ENCODE data around the gene PDGFD.

The PDGFD gene

GRCh38 chr11:103910721-103911120 is 253.2 kb downstream of the PDGFD start:
- DNase-seq (ENCODE audit: low read depth), result no peak

- DNase-seq (ENCODE audit: low read depth), result no peak
These were observed 256.1 kb downstream of the PDGFD start for GRCh38 chr11:103907548-103908455.

- no peak for DNase-seq (ENCODE audit: low read depth)
These were observed 256.8 kb downstream of the PDGFD start for GRCh38 chr11:103907136-103907535.

DNA sequence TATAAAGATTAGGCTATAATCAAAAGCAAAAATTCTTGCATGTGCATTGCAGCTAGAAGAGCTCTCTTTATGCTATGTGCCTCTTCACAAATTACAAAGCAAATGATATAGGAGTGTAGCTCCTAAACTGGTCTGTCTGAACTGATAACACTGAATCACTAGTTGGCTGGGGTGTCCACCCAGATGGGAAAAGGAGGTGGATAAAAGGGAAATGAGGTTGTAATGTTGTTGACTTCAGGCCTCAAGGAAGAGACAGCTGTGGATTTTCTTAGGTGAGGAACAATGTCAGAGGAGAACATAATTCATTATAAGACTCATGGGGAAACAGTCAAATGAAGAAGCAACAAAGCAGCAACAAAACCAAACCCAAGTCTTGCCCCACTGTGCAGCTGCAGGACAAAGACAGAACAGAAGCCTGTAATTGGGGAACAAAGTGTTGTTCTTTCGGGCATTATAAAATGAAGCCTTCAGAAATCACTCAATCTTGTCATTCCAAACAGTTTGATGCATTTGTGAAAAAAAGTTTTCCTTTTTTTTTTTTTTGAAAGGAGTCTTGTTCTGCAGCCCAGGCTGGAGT is 257.6 kb downstream of the PDGFD start:
- no peak for DNase-seq (ENCODE audit: low read depth)

DNA sequence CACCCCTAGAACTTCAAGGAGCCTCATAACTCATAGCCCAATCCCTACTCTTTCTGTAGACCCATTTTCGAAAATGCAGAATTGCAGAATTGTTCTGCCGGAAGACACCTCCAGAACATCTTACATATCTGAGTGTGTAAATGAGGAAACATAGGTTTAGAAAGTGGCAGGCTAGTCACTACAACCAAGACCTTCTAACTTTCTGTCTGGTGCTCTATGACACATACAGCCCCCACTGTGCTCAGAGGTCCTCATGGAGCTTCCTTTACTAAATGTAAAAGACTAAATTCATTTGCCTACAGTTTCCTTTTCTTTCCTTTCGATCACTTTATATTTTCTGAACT is 259.7 kb downstream of the PDGFD start:
- DNase-seq (ENCODE audit: low read depth), result no peak

DNA sequence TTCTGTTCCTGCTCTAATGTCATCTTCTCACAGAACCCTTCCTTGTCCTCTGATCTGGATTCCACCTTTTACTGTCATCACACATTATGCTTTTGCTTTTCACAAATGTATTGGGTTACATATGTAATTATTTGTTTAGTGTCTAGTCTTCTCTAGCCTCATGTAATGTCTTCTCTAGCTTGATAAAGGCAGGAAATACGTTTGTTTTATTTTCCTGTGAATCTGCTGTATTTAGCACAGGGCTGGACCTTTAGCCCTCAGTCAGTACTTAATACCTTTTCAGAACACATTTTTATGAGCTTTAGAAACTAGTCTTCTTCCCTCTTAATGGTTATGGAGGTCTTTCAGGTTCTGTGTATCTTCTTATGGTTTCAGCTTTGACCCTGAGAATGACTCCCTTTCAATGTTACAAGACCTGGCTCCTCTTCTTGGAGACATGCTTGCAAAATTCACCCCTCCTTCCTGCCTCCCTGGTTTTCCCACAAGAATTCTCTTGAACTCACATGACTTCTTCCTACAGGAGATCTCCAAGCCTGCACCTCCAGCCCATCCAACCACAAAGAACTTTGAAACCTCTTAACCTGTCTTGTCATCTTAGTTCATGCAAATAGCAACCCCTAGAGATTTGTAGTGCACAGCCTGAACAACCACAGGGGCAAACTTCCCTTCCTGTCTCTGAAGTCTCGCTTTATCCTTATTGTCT is 260.2 kb downstream of the PDGFD start:
- no peak for DNase-seq (ENCODE audit: low read depth)

- no peak for DNase-seq (ENCODE audit: low read depth)
These were observed 261.0 kb downstream of the PDGFD start for GRCh38 chr11:103902994-103903393.

- no peak for DNase-seq (ENCODE audit: low read depth)
These were observed 262.3 kb downstream of the PDGFD start for GRCh38 chr11:103901656-103902055.

- DNase-seq (ENCODE audit: low read depth), result no peak
These were observed 265.2 kb downstream of the PDGFD start for GRCh38 chr11:103898577-103899336.

- DNase-seq (ENCODE audit: low read depth), result no peak
These were observed 265.9 kb downstream of the PDGFD start for GRCh38 chr11:103898065-103898464.

- no peak for DNase-seq (ENCODE audit: low read depth)
These were observed 266.6 kb downstream of the PDGFD start for GRCh38 chr11:103897160-103897936.

DNA sequence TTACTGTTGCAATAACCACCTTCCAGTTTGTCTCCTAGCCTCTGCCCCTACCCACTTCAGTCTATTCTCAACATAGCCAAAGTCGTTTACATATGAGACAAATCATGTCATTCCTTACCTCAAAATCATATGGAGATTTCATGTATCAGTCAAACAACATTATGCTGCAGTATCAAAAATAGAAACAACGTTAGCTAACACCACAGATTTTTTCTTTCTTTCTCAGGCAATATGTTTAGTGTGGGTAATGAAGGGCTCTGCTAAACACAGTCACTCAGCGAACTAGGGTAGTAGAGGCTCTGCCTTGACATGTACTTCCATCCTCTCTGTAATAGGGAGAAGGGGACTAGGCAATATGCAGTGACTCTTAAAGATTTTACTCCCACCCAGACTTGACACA is 268.8 kb downstream of the PDGFD start:
- no peak for DNase-seq (ENCODE audit: low read depth)

DNA sequence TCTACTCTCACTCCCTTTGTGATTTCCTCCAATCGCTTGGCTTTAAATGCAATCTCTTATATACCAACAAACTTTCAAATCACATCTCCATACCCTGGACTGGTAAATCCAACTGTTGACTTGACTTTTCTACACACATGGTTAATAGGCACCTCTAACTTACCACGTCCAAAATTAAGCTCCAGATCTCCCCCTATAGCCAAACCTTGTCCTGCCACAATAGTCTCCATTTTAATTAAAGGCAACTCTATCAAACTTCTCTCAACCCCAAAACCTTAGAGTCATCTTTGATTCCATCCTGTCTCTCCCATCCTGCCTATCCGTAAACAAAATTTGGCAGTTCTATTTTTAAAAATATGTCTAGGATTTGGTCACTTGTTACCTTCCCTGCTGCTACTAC is 269.3 kb downstream of the PDGFD start:
- no peak for DNase-seq (ENCODE audit: low read depth)

DNA sequence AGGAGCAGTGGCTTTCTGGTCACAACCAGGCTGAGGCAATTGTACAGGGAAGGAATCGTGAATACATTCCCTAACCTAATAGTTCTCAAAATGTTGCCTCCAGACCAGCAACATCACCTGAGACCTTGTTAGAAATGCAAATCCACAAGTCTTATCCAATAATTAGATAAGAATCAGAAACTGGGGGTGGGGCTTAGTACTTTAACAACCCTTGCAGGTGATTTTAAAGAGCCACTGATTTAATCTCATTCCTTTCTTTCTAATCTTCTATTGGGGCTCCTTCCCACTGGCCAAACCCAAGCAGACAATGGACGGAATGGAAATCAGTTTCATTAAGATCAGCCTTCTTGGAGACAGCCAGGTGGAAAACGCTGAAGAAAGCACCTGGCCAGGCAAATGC is 269.9 kb downstream of the PDGFD start:
- DNase-seq (ENCODE audit: low read depth), result no peak

GRCh38 chr11:103893371-103893770 is 270.6 kb downstream of the PDGFD start:
- DNase-seq (ENCODE audit: low read depth), result no peak

- no peak for DNase-seq (ENCODE audit: low read depth)
These were observed 271.3 kb downstream of the PDGFD start for GRCh38 chr11:103892603-103893002.

GRCh38 chr11:103890654-103891053 is 273.3 kb downstream of the PDGFD start:
- no peak for DNase-seq (ENCODE audit: low read depth)

DNA sequence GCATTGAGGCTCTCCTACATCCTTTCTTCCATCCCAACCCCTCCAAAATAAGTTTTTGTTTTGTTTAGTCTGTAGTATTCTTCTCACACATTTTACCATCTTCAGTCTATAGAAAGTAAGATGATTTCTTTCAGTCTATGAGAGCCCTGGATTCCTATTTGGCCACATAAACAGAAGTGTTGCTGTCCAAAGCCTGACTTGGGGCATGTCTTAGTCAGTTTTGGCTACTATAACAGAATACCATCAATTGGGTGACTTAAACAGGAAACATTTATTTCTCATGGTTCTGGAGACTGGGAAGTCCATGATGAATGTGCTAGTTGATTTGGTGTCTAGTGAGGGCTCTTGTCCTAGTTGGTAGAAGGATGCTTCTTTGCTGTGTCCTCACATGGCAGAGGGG is 274.3 kb downstream of the PDGFD start:
- no peak for DNase-seq (ENCODE audit: low read depth)

DNA sequence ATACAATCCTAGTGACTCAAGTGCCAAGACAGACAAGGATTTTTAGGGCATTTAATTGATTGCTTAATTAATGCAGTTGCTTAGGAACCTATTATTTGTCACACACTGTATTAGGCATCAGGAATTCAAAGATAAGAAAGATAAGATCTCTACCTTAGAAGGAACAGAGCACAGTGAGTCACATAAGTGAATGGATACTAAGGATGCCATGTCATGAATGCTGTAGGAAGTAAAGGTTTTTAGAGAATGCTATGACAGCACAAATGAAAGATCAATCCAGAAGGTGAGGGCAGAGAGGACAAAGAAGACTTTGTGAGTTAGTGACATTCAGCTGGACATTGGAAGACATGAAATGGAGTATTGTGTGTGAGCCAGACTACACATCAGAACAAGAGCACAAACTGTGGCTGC is 275.4 kb downstream of the PDGFD start:
- DNase-seq (ENCODE audit: low read depth), result no peak

DNA sequence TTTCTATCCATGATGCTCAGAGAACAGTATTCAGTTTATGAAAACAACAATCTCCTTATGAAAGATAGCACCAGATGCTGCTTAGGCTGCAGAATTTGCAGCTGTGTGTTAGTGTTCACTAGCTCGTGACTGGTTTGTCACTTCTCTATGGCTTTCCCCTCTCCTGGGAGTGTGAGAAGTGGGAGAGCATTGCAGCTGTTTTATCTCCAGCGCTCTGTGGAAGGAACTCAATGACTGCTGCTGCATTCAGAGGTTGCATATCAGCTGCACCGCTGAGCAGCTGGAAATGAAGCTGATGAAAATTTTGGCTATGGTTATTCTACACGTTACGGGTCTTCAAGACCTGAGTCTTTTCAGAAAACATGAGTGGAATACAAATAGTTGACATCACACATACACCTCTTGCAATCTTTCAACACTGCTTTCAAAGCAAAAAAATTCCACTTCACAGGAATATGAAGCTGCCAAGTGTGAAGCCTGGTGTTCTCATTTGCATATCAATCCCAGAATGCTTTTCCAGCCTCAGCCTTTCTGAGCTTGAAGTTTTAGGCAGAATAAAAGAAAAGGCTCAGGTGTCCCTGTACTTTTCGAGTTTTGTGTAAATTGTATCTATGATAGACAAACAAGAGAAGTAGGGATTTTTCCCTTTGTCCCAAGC is 276.8 kb downstream of the PDGFD start:
- no peak for DNase-seq (ENCODE audit: low read depth)

- DNase-seq (ENCODE audit: low read depth), result no peak
These were observed 280.1 kb downstream of the PDGFD start for GRCh38 chr11:103883856-103884255.

Data from stimulated activated CD8-positive, alpha-beta memory T cell treated with anti-CD3 and anti-CD28 coated beads, Interleukin-7, amount 100 ng/mL, for 24 hours (primary cell).